SKM-1 treated with dmso at 0.1 percent for 144 hours (cell line): Measurements from ENCODE around the gene CRELD2.

Experiments used
- DNase-seq: peaks from one replicate; lab custom pipeline; 2025; ENCODE audit not compliant: unreplicated experiment; lab: John Stamatoyannopoulos, UW

The CRELD2 gene

DNA sequence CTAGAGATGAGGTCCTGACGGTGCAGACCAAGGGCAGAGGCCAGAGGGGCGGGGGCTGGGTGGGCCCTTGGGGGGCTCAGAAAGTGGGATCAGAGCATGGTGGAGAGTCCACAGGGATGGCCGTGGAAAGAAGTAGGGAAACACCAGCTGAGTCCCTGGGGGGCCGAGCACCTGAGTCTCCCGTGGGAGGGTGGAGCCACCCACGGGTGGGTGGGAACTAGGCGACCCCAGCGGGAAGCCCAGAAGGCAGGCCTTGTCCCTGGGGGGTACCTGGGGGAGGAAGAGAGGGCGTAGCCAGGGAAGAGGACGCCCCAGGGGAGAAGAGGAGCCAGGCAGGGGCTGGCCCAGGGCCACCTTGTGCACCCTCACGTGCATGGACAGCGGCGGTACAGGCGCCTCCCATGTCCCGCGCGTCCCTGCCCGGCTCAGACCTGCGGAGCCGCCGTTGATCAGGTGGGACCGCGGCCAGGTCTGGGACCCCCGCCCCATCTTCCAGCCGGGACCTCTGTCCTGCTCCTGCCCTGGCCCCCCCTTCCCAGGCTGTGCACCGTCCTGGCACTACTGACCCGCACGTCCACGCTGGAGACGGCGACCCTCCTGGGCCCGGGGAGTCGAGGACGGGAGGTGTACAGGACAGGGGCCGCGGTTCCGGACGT lies 10.2 kb downstream of the CRELD2 start:
- DNase-seq = no peak

DNA sequence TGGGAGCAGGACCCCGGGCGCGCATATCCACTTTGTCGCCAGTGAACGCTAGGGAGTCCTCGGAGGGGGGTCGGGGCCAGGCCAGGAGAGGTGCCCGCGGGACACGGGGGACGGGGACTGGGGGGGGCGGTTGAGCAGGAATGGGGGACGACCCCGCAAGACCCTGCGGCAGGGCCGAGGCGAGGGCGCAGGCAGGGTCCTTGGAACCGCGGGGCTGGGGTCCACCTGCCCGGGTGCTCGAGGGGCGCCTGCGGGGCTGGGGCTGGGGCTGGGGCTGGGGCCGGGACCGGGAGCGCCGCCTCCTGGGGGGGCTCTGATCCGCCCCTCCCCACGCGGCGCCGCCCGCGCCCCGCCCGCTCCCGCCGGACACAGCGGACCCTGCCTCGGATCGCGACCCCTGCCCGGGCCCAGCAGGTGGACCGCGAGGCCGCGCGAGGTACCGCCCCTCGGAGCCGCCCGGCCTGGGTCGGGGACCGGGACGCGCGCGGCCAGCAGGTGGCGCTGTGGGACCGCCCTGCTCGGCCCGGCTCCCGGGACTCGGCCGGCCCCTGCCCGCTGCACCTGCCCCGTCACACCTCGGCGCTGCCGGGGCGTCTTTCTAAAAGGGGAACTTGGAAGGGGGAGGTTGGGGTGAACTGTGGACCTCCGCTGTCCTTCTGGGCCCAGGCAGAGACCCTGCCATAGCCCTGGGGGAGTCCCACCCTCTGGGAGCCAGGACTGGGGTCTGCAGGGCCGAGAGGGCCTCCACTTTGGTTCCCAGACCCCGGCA lies 11.0 kb downstream of the CRELD2 start:
- peak; percentile 15 for DNase-seq

DNA sequence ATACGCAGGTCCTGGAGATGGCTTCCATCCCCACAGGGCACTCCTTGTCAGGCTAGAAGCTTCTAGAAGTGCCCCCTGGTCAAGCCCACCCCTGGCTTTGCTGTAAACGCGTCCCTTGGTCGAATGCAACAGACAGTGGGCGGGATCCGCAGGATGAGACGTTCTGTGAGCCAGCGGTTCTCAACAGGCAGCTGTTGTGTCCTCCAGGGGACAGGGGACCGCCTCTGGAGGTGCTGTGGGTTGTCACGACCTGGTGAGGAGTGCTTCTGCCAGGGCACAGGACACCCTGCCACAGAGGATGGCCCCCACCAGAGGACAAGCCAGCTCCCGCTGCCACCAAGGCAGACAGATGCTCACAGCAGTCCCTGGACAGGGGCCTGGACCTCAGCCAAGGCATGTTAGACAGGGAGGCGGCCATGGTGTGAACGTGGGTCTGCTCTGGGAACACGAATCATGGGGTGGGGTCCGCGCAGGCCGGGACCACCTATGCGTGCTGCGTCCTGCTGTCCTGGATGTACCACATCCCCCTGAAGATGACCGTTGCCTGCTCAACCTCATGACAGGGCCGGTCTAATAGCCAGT lies 11.7 kb downstream of the CRELD2 start:
- DNase-seq = no peak

DNA sequence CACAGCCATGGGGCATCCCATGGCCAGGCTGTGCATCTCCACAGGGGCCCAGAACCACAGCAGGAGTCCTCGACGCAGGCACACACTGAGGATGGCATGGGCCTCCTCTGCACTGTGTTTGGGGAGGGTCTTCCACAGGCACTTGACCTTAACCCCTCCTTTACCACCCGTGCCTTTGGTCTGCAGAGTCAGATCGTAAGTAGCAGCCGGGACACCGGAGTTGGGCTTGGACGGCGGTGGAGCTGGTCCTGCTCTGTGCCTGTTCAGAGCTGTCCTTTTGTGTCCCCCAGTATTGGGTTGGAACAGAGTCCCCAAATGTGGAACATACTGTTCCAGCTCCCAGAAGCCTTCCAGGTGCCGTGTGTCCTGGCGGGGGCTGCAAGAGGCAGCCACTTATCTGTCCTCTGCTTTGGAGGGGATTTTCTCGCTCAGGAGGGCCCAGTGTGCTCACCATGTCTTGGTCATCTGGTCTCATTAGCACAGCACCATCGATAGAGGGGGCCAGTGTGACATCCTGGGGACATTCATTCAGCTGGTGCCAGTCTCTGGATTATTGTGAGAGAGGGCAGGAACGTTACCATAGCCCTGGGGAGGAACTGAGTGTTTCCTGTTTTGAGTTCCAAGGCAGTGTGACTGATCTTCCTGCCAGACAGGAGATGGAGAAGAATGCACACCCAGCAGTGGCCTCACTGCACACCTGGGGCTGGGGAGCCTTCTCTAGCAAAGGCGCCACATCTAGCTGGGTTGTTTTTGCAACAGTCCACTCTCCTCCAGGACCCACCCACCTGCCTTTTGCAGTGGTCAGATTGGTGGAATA lies 12.4 kb downstream of the CRELD2 start:
- DNase-seq = peak; percentile 84

DNA sequence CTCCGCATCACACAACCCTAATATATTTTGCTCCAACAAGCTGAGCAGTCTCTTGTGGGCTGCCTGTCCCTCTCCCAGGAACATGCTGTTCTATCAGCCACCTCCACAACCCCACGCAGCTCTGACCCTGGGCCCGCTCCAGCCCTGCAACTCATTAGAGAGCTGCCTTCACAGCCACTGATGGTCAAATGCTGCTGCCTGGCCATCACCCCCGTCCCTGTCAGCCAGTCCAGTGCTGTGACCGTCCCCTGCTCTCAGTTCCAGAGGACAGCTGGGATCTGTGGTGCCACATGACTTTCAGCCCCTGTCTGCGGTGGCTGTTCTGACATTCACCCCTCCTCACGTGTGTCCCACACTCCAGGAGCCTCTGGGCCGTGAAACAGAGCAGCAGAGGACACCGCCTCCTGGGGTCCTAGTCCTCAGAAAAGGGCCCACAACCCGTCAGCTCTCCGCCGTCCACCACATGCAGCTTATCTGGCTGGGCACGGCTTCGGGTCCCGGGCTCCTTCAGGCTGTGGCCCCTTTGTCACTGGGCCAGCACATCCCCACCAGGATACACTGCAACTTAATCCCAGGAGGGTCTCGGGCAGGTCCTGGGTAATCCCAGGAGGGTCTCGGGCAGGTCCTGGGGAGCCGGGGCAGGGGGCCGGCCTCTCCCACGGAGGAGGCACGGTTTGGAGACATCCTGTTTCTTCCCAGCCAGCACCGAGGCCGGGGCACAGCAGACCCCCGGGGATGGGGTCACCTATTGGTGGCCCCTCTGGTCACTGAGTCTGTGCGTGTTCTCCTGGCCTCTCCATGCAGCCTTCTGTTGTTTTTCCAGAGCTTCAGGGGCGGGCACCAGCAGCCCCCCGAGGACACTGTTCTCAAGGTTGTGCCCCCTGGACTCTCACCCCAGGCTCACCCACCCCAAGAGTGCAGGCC lies 15.1 kb downstream of the CRELD2 start:
- no peak for DNase-seq

DNA sequence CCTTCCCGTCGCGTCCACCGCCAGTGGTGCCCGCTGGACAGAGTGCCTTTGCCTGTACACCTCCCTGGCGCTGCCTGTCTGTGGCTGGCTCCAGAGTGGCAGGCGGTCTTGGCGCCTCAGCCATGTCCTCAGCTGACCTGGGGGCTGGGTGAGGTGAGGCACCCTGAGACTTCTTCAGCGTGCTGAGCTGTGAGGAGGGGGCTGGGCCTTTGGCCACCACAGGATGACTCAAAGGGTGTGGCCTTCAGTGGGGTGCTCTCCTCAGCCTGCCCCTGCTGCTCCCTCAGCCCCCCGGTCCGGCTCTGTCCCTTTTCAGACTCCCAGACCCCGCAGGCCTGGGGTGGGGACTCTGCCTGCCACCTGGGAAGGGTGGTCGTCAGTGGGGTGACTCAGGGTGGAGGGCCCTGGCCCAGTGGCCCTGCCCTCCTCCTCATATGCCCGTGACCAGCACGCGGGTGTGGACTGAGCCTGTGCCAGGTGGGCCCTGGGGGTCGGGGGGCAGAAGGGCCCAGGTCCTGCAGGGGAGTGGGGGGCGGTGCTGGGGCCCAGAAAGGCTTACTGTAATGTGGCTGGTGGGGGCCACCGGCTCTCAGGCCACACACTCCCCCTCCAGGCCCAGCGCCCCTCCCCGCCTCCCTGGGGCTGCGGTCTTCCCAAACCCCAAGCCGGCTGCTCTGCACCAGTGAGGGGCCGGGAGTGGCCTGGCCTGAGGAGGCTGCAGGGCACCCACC lies 15.9 kb downstream of the CRELD2 start:
- no peak for DNase-seq

DNA sequence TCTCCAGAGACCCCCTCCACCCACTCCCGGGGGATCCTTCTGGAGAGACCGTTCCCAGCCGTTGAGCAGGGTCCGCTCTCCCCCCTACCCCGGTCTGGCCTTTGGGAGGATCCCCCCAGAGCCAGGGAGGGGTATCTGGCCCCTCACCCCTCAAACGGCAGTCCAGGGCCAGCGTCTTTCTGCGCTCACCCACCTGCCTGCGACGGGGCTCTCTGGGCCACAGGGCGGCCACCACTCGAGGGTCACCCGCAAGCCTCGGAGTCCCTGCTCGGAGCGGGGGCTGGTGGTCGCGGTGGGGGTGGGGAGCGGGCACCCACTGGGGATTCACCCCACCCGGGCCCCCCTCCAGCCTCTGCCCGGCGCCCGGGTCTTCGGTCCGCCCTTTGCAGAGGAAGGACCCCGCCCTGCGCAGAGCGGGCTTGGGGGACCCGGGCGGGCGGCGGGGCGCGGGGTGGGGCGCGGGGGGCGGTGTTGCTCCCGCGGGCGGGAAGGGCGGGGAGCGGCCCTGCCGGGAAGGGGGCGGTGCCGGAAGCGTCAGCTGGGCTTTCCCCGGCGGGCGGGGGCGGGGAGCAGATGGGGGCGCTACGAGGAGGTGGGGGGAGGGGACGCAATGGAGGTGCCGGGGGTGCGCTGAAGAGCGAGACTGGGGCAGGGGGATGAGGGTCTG lies 16.6 kb downstream of the CRELD2 start:
- DNase-seq = peak; percentile 23

DNA sequence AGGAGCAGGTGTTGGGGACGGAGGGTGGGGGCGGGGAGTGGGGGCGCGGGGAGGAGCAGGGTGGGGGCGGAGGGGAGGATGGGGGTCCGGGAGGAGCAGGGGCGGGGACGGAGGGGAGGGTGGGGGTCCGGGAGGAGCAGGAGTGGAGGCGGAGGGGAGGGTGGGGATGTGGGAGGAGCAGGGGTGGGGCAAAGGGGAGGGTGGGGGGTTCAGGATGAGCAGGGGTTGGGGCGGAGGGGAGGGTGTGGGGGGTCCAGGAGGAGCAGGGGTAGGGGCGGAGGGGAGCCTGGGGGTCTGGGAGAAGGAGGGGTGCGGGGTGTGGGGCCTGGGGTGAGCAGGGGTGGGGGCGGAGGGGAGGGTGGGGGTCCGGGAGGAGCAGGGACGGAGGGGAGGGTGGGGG lies 17.1 kb downstream of the CRELD2 start:
- no peak for DNase-seq

DNA sequence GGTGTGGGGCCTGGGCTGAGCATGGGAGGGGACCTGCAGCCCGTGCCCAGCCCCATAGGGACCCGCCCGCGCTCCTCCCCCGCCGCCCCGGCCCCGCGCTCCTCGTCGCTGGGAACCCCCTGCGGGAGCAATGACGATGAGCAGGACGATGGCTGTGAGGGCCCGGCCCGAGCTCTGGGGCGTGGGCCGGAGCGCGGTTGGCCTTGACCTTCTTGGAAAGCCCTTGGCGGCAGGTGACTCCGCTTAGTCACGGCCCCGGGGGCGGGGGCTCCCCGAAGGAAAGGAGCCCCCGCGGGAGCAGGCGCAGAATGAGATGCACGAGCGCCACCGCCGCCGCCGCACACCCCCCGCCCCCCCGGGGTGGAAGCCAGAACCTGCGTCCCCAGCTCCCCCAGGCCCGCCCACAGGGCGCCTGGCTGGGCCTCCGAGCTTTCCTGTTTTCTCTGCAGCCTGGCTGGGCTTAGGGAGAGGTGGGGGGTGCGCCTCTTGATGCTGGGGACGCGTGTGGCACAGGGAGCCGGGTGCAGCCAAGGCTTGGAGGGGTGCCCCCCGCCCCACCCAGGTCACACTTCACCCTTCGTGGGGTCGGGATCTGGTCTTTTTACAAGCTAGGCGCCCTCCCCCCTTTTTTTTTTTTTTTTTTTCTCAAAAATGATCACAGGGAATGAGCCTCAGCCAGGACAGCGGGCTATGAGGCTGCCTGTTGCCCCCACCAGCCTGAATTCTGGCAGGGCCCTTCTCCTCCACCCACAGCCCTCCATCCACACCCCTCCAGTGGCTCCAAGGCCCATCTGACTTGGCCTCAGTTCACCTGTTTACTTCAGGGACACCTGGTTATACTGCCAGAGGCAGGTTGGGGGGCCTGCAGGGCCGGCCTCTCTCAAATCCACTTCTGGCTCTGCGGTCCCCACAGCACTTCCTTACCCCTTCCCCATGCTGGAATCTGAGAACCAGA lies 17.9 kb downstream of the CRELD2 start:
- DNase-seq = peak; percentile 60

DNA sequence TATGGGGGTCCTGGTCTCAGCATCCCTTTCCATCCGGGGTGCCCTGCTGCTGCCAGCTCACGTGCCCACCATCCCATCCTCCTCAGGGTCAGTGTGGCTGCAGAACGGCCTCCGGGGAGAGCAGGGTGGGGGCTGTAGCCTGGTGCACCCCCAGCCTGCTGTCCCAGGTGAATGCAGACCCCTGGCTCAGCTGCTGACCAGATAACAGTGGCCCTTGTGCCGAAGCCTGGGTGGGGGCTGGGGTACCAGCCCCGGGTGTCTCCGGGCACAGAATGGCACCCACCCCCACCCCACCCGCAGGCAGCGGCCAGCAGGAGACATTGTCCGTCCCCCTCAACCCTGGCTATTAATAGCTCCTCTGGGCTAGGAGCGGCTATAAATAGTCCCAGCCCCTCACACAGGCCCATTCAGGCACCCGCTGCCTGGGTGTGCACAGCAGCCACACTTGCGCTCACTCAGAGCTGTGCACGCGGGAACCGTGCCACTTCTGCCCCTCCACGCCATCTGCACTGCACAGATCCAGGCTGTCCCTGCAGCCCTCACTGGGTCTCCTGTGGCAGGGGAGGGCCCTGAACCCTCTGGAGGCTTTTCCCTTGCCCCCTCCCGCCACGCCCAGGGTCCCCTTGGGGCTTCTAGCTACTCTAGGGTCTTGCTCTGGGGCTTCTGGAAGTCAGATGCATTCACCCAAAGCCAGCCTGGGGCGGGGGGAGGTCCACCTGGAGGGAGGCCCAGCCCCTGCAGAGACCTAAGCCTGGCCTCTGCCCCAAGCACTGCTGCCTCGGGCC lies 18.7 kb downstream of the CRELD2 start:
- no peak for DNase-seq

DNA sequence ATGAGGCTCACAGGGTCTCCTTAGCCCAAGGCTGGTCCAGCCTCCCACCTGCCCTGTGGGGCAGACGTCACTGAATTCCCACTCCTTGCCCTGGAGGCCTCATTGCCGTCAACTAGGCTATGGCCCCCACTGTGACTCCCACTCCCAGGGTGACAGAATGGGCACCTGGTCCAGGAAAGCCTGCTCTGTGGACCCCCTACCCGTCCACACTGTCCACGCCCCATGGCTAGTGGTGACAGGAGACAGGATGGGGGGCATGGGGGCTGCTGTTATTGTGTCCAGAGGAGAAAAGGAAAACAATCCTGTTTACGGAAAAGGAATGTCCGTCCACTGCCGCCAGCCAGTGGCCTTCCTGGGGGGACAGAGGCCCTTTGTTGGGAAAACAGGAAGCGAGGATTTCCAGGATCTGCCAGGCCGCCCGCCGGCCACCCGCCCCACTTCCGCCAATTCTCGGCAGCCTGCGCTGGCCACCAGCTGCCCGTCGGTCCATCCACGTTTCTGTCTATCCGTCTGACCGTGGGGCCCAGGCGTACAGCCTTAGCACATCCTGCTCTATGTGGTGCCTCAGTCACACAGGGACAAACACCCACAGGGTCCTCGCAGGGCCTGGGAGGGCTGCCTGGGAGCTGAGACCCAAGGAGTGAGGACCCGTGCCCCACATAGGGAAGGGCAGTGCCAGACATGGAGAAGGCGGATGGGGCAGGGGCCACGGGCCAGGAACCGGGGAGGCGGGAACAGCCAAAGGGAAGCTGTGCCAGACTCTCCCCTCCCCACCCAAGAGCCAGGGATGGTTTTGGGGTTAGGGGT lies 19.5 kb downstream of the CRELD2 start:
- no peak for DNase-seq

DNA sequence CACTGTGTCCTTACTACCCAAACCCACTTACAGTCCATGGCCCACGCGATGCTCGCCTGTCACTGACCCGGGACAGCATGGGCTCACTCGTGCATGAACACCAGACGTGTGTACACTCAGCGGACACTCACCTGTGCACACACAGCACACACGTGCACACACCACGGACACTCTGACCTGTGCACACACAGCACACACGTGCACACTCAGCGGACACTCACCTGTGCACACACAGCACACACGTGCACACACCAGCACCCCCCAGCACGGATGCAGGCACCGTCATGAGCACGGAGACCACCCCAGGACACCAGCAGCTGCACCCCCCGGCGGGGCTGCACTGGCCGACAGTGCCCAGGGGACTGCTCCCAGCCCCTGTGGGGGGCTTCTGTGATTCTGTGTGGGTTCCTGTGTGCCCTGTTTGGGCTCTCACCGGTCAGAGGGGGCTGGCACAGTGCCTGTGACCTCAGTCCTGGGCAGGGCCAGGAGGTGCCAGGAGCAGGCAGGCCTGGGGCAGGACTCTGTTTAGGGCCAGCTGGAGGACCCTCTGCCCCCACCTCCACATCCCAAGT lies 20.2 kb downstream of the CRELD2 start:
- DNase-seq = no peak

DNA sequence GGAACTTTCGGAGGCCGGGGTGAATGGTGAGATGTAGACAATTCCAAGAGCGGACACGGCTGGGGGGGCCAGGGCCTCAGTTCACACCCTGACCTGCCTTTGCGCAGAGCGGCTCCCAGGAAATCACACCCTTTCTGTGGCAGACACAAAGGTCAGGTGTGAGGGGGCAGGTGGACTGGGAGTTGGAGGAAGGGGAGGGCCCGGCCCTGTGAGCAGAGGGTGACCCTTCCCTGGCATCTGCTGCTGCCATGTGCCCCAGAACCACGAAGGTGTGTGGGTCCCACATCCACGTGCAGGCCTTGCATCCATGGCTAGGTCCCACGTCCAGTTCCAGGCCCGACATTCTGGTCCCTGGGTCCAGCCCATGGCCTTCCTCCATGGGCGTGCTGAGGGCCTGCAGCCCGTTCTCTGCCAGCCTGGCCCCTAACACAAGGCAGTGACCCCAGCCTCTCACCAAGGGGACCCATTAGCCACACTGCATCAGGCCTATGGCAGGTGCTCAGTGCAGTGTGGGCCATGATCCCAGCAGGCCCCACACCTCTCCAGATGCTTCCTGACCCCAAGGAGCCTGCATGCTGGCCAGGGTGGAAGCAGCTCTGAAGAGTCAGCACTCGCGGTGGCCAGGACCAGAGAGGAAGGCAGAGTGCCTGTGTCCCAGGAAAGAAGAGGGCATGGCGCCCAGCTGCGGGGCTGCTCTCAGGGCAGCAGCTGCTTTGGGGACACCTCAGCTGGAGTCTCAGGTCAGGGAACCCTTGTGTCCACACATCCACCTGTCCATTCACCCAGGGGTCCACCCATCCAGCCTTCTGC lies 23.3 kb downstream of the CRELD2 start:
- no peak for DNase-seq

DNA sequence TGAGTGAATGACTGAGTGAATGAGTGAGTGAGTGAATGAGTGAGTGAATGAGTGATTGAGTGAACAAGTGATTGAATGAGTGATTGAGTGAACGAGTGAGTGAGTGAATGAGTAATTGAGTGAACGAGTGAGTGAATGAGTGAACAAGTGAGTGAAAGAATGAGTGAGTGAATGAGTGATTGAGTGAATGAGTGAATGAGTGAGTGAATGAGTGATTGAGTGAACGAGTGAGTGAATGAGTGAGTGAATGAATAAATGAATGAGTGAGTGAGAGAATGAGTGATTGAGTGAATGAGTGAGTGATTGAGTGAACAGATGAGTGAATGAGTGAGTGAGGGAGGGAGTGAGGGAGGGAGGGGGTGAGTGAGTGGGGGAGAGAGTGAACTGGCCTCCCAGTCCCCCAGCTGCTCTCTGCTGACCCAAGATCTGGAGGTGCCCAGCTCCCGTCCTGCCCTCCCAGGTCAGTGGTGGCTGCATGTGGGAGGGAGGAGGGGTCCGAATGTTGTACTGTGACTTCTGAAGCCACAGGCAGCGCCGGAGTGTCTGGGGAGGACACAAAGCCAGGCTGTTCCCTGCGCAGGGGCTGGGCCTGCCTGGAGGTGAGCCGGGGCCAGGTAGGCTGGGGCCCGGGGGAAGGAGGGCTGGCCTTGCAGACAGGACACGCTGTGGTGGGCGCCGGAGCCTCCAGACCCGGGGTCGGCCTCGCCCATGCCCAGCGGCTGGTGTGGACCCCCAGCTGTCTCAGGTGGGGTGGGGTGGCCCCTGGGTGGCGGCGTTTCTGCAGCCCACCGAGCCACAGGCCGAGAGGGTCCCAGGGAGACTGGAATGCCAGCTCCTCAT lies 24.4 kb downstream of the CRELD2 start:
- no peak for DNase-seq

DNA sequence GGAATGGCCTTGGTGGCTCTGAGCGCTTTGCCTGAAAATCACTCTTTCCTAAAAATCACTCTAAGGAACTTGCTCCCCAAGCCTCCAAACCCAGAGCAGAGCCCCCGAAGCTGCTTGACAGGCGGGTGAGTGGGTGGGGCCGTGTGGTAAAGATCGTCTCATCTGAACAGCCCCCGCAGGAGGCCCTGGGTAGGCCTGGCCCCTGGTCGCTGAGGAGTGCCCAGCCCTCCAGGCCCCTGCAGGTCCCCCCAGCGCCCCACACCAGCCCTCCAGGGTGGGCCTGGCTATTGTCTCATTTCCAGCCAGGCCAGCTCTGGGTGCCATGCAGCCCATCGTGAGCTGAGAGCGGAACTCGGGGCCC lies 25.0 kb downstream of the CRELD2 start:
- no peak for DNase-seq
